Activated gamma-delta T cell treated with Interleukin-2 at 50 U/mL for 16 hours (primary cell): ENCODE measurements around the gene DDX50.

ENCODE experiments used
- DNase-seq: peaks from one replicate; pipeline ENCODE4 v3.0.0-alpha.2; 2020

The DDX50 gene

GRCh38 chr10:68988530-68989316 is 87.6 kb downstream of the DDX50 start, which contains the start of gene KIFBP:
Gene KIFBP, plus strand, starts transcription at chr10:68988803. Its CDS starts 30 bp downstream, at chr10:68988833.
- DNase-seq, result peak; percentile 74

- DNase-seq, result no peak
These were observed 88.3 kb downstream of the DDX50 start for GRCh38 chr10:68989317-68989990.

GRCh38 chr10:68992636-68993440 is 91.7 kb downstream of the DDX50 start:
- no peak for DNase-seq
